Adrenal gland (tissue), 12 donors: ENCODE measurements around the gene MGAT5. TPM values are rescaled to one million over a fixed set of nuclear protein-coding genes. Genes with fewer than 3 reads are reported as not detected.

Source experiments
- DNase-seq, 7 donors: peaks; one replicate each; pipeline ENCODE4 v3.0.0-alpha.2; 2019 to 2020
- H3K27ac ChIP-seq, 5 donors: fragments of 200-600 bp; sonication (generic) in 4 of 5; 1 replicate in 3 of 5; 2 replicates in 2 of 5; pipeline versions ENCODE4 v1.5.1 to v1.8.0; 2016 to 2020; ENCODE audit warnings: mild to moderate bottlenecking in 1 of 5
- H3K27me3 ChIP-seq: fragments of 200-600 bp; 2 replicates; pipeline ENCODE4 v1.8.0; 2021
- H3K36me3 ChIP-seq, 2 donors: fragments of 200-600 bp; replicated peaks in 1 of 2; 1 replicate in 1 of 2; 2 replicates in 1 of 2; pipeline versions ENCODE4 v1.5.1 to v1.8.0; 2018 to 2022
- H3K4me1 ChIP-seq, 2 donors: fragments of 200-600 bp; replicated peaks in 1 of 2; 1 replicate in 1 of 2; 2 replicates in 1 of 2; pipeline versions ENCODE4 v1.5.1 to v1.8.0; 2018 to 2021
- H3K4me3 ChIP-seq, 4 donors: fragments of 200-600 bp; sonication (generic) in 3 of 4; one replicate each; pipeline ENCODE4 v1.5.1; 2016 to 2018
- H3K9me3 ChIP-seq, 3 donors: fragments of 200-600 bp; sonication (generic) in 1 of 3; replicated peaks in 1 of 3; 1 replicate in 2 of 3; 2 replicates in 1 of 3; pipeline versions ENCODE4 v1.5.1 to v1.8.0; 2016 to 2021
- POLR2A ChIP-seq, 2 donors: fragments of 450-650 bp; IDR thresholded peaks; one replicate each; pipeline ENCODE4 v1.6.1; 2017; ENCODE audit warnings: antibody characterized with exemption in 2 of 2, mild to moderate bottlenecking in 2 of 2, moderate library complexity in 1 of 2
- WGBS, 4 donors: extraction: QIAGEN DNeasy Blood & Tissue Kit in 2 of 4; methylation state at CpG; one replicate each; pipeline versions ENCODE4 v1.1.5 to v1.1.7; 2013 to 2017; 5-methylcytosine and 5-hydroxymethylcytosine counted together
- intact Hi-C, 2 donors: fragments of 100-400 bp; cut with DNase I; formaldehyde crosslinking; loops; one replicate each; pipeline versions ENCODE4 v1.14.1 to v1.15.0; 2022 to 2023
- polyA plus RNA-seq, 3 donors: library from polyadenylated mRNA; stranded (reverse); fragments of 200-250 nt in 2 of 3; fragments of 350-450 nt in 1 of 3; fragmentation: Illumina TruSeq in 1 of 3; extraction: RNeasy Lipid Tissue Mini Kit (QIAGEN cat#74804) in 1 of 3; gene quantifications; one replicate each; pipeline ENCODE4 v1.2.3, GENCODE V29; 2013 to 2014
- total RNA-seq, 9 donors: library from RNA; depleted of rRNA in 4 of 9; stranded (reverse); fragments of >200 nt in 4 of 9; fragments of 120-200 nt in 1 of 9; fragmentation: NEBNext Ultra II Directional in 1 of 9; extraction: Animal tissue kit (Norgen Biotek cat#: 25700) in 1 of 9; gene quantifications; one replicate each; pipeline versions ENCODE4 v1.1.0 to v1.2.4, GENCODE V29; 2013 to 2023
- TF ChIP-seq, protein P1 (sequence below), 6 experiments: fragments of 450-650 bp in 4 of 6; fragments of 200-600 bp in 2 of 6; sonication (generic) in 1 of 6; IDR thresholded peaks; 1 replicate in 5 of 6; 2 replicates in 1 of 6; pipeline versions ENCODE4 v1.5.1 to v1.8.0; 2016 to 2021; ENCODE audit warnings: antibody characterized with exemption in 6 of 6, mild to moderate bottlenecking in 2 of 6, moderate library complexity in 1 of 6
- donor health status: healthy with polysubstance abuse.
- donor health status: Bipolar disorder and iron deficiency.
- donor health status: DM: yes; HTN: yes; CAD: no.
- donor health status: DM: no; HTN: no; CAD: no.
- donor health status: DM: no; HTN: no; CAD: no.
- donor health status: DM: yes; HTN: yes; CAD: no.

MGAT5 gene
- total and polyA plus RNA-seq, 12 donors = 2.9 to 74.6 (median 41.1) TPM

DNA sequence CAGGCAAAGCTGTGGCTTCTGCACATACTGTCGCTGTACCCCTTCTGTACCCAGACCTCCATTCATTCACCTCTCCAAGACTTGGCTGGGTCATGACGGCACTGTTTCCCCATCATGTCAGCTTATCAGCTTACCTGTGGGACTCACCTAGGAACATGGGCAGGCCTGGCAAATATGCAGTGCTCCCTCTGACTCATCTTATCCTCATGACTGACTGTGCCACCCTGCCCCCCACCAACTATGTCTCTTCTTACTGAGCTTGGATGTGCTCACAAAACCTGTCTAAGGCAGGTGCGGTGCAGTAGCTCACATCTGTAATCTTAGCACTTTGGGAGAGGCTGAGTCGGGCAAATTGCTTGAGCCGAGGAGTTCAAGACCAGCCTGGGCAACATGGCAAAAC is 152.4 kb downstream of the MGAT5 start:
- TF ChIP-seq POLR2A (IDR thresholded peaks at IDR 0.05) = no peak
- TF ChIP-seq, protein P1, sequence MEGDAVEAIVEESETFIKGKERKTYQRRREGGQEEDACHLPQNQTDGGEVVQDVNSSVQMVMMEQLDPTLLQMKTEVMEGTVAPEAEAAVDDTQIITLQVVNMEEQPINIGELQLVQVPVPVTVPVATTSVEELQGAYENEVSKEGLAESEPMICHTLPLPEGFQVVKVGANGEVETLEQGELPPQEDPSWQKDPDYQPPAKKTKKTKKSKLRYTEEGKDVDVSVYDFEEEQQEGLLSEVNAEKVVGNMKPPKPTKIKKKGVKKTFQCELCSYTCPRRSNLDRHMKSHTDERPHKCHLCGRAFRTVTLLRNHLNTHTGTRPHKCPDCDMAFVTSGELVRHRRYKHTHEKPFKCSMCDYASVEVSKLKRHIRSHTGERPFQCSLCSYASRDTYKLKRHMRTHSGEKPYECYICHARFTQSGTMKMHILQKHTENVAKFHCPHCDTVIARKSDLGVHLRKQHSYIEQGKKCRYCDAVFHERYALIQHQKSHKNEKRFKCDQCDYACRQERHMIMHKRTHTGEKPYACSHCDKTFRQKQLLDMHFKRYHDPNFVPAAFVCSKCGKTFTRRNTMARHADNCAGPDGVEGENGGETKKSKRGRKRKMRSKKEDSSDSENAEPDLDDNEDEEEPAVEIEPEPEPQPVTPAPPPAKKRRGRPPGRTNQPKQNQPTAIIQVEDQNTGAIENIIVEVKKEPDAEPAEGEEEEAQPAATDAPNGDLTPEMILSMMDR (IDR thresholded peaks at IDR 0.05) = no peak
- peaks cover 0 to 41% of the 10 kb centered on the region in 2 donors for H3K4me1 ChIP-seq
- intact Hi-C loops = loop anchor here (10.0 kb wide), 2 partner anchors 152 to 162 kb away; partner anchors contain the start of gene MGAT5 (in 1 of the 2)
- no peak overlapping the region for H3K4me3 ChIP-seq
- WGBS, 4 donors = 97 to 100% (median 97%) methylated on average over 5 of the region's 5 CpGs
- H3K9me3 ChIP-seq = no peaks in the 10 kb centered on the region
- no peaks in the 10 kb centered on the region for H3K36me3 ChIP-seq
- DNase-seq = no peak
- no peaks in the 10 kb centered on the region for H3K27me3 ChIP-seq
- H3K27ac ChIP-seq = no peak overlapping the region

DNA sequence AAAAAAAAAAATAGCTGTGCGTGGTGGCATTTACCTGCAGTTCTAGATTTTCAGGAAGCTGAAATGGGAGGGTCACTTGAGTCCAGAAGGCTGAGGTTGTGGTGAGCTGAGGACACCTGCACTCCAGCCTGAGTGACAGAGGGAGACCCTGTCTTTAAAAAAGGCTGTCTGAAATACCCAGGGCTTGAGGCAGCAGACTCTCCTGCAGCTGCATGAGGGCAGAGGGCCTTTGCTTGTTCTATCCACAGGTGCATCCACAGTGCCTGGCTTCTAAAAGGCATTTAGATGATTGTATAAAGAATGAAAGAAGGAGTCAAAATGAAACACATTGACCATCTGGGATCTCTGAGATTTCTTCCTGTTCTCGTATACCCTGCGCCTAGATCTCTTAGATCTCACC is 152.9 kb downstream of the MGAT5 start:
- WGBS, 4 donors = 81 to 94% (median 91%) methylated on average over 3 of the region's 3 CpGs
- no peak overlapping the region for H3K4me3 ChIP-seq
- TF ChIP-seq, protein P1 (IDR thresholded peaks at IDR 0.05) = no peak
- no peak for TF ChIP-seq POLR2A (IDR thresholded peaks at IDR 0.05)
- no peaks in the 10 kb centered on the region for H3K9me3 ChIP-seq
- H3K27ac ChIP-seq = no peak overlapping the region
- no peaks in the 10 kb centered on the region for H3K27me3 ChIP-seq
- intact Hi-C loops = loop anchor here (10.0 kb wide), 2 partner anchors 152 to 162 kb away; partner anchors contain the start of gene MGAT5 (in 1 of the 2)
- H3K4me1 ChIP-seq = peaks cover 0 to 46% of the 10 kb centered on the region in 2 donors
- no peaks in the 10 kb centered on the region for H3K36me3 ChIP-seq
- no peak for DNase-seq

DNA sequence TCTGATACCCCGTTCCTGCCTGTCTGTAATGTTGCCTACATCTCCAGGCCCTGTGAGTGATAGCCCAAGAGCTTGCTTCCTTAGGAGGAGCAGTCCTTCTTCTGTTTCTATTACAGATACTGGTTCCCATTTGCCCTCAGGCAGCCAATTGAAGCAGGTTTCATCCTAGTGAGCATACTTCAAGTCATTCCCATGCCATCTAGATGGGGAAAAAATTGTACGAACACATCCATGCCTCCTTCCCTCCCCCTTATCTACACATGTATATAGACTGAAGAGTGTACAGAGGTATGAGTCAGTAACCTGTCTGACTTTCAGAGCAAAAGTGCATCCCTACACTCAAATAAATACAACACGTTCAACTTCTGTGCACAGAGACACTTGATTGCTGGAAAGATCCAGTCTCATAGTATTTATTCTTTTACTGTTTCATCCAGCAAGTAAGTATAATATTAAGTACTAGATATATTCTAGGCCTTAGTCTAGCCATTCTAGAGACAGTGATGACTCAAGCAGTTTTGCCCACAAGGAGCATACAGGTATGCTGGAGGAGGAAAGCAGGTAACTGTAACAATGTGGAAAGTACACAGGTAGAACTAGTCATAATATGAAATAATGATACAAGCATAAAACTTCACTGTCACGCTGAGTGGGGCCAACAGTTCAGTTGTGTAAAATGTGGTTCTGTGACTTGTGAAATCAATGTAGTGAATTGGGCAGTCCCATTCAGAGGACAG is 153.4 kb downstream of the MGAT5 start:
- no peak for TF ChIP-seq POLR2A (IDR thresholded peaks at IDR 0.05)
- TF ChIP-seq, protein P1 (IDR thresholded peaks at IDR 0.05) = no peak
- Histone ChIP-seq H3K27me3 (no peaks in the 10 kb centered on the region), H3K27ac (no peak overlapping the region), H3K4me3 (no peak overlapping the region), H3K9me3 (no peaks in the 10 kb centered on the region), H3K36me3 (no peaks in the 10 kb centered on the region), H3K4me1 (peaks cover 0 to 43% of the 10 kb centered on the region in 2 donors)
- DNase-seq = no peak
- intact Hi-C loops = loop anchor here (10.0 kb wide), 2 partner anchors 153 to 163 kb away; partner anchors contain the start of gene MGAT5 (in 1 of the 2)
- 92 to 100% (median 96%) methylated on average over 4 of the region's 4 CpGs for WGBS, 4 donors

DNA sequence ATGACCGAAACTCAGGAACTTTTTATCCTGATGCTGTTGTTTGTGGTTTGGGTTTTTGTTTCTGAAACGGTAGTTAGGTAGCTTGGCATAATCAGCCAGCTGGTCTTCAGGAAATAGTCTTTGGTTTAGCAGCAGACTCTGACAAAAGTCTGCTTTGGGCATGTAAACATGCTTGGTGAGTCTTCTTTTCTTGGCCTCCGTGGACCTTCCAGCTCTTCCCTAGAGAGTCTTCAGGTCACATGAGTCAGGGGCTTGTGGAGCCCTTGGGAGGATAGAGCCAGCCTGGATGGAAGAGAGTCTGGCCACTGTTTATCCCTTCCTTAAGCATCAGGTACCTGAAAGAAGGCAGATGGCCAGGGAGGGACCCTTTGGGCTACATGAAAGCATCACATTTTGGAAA is 154.5 kb downstream of the MGAT5 start:
- peaks cover 0 to 43% of the 10 kb centered on the region in 2 donors for H3K4me1 ChIP-seq
- 71 to 86% (median 75%) methylated on average over 3 of the region's 3 CpGs for WGBS, 4 donors

More for the DNA sequence above, 154.5 kb downstream of the MGAT5 start:
- TF ChIP-seq POLR2A (IDR thresholded peaks at IDR 0.05) = no peak
- TF ChIP-seq, protein P1 (IDR thresholded peaks at IDR 0.05) = no peak
- Histone ChIP-seq H3K27ac (no peak overlapping the region), H3K4me3 (no peak overlapping the region), H3K9me3 (no peaks in the 10 kb centered on the region), H3K36me3 (no peaks in the 10 kb centered on the region), H3K27me3 (no peaks in the 10 kb centered on the region)
- intact Hi-C loops = loop anchor here (10.0 kb wide), 2 partner anchors 154 to 164 kb away; partner anchors contain the start of gene MGAT5 (in 1 of the 2)
- DNase-seq = no peak
